Measurements from ENCODE around the gene INPP5D. TPM values are rescaled to one million over a fixed set of nuclear protein-coding genes. Genes with fewer than 3 reads are reported as not detected.

INPP5D gene
- polyA plus RNA-seq, 1 of the 3 experiments (the other 2 are of a cell fraction): 1.3 TPM

- ChIA-PET CTCF (interaction anchor here (0.6 kb wide), 1 partner anchor 20 kb away, joined by 3 read pairs; no protein-coding TSS in a partner anchor), POLR2A (no interaction called here)
- peaks cover 0 to 4% of the 10 kb centered on the region in 2 experiments; a peak in 2 of 4 replicates for H3K4me1 ChIP-seq (ENCODE audit: control insufficient read depth in 1 of 2, insufficient read depth in 2 of 2, low read depth in 1 of 2, low read length in 1 of 2)
- no peaks in the 10 kb centered on the region for H3K9me2 ChIP-seq
- H3K36me3 ChIP-seq (replicated peaks in 1 of 2; ENCODE audit: control insufficient read depth in 1 of 2, insufficient read depth in 2 of 2, low read length in 1 of 2): no peaks in the 10 kb centered on the region
- no peak overlapping the region for H3K27ac ChIP-seq (ENCODE audit: low read depth in 2 of 2, low read length in 1 of 2)
- H3K79me2 ChIP-seq (ENCODE audit: insufficient read depth): no peaks in the 10 kb centered on the region
- no peaks in the 10 kb centered on the region for H3K27me3 ChIP-seq (ENCODE audit: insufficient read depth)
- no peak overlapping the region for H2AFZ ChIP-seq (ENCODE audit: low read depth)
- TF ChIP-seq USF1 (IDR thresholded peaks at IDR 0.05; ENCODE audit: borderline replicate concordance, low read depth): no peak
- no peak for TF ChIP-seq EP300 (IDR thresholded peaks at IDR 0.05; ENCODE audit: borderline replicate concordance in 1 of 2, low read depth in 1 of 2, low read length in 1 of 2)
- TF ChIP-seq IRF3 (IDR thresholded peaks at IDR 0.05; ENCODE audit: low read depth, low read length): no peak
- no peaks in the 10 kb centered on the region for H4K20me1 ChIP-seq (ENCODE audit: insufficient read depth)
- H3K4me3 ChIP-seq (ENCODE audit: low read depth in 2 of 2, low read length in 1 of 2): no peak overlapping the region
- H3F3A ChIP-seq (replicated peaks; ENCODE audit: insufficient read depth): no peaks in the 10 kb centered on the region
- H3K4me2 ChIP-seq: no peak overlapping the region
- no peak overlapping the region for H3K9ac ChIP-seq
- no peaks in the 10 kb centered on the region for H3K9me3 ChIP-seq
- 59% methylated on average over 11 of the region's 19 CpGs for WGBS (ENCODE audit: low lambda C conversion rate)
- DNase-seq: peak; percentile 36
Observed at GRCh38 chr2:233165895-233166661, 105.9 kb downstream of the INPP5D start.

- DNase-seq: no peak
- Histone ChIP-seq H3K27me3 (ENCODE audit: insufficient read depth) (no peaks in the 10 kb centered on the region), H3K9ac (no peak overlapping the region), H3F3A (replicated peaks; ENCODE audit: insufficient read depth) (no peaks in the 10 kb centered on the region), H3K4me2 (no peak overlapping the region), H3K36me3 (replicated peaks in 1 of 2; ENCODE audit: control insufficient read depth in 1 of 2, insufficient read depth in 2 of 2, low read length in 1 of 2) (no peaks in the 10 kb centered on the region), H3K4me3 (ENCODE audit: low read depth in 2 of 2, low read length in 1 of 2) (no peak overlapping the region), H3K4me1 (ENCODE audit: control insufficient read depth in 1 of 2, insufficient read depth in 2 of 2, low read depth in 1 of 2, low read length in 1 of 2) (peaks cover 0 to 4% of the 10 kb centered on the region in 2 experiments; a peak in 2 of 4 replicates), H3K9me2 (no peaks in the 10 kb centered on the region), H3K9me3 (no peaks in the 10 kb centered on the region), H2AFZ (ENCODE audit: low read depth) (no peak overlapping the region), H3K79me2 (ENCODE audit: insufficient read depth) (no peaks in the 10 kb centered on the region), H4K20me1 (ENCODE audit: insufficient read depth) (no peaks in the 10 kb centered on the region), H3K27ac (ENCODE audit: low read depth in 2 of 2, low read length in 1 of 2) (no peak overlapping the region)
- CTCF ChIA-PET: no interaction called here
- WGBS (ENCODE audit: low lambda C conversion rate): 69% methylated on average over 4 of the region's 4 CpGs
- POLR2A ChIA-PET: no interaction called here
- no peak for TF ChIP-seq USF2 (IDR thresholded peaks at IDR 0.05; ENCODE audit: borderline replicate concordance, low read depth, low read length)
- no peak for TF ChIP-seq RCOR1 (IDR thresholded peaks at IDR 0.05; ENCODE audit: low read length)
- no peak for TF ChIP-seq TEAD4 (IDR thresholded peaks at IDR 0.05; ENCODE audit: borderline replicate concordance, insufficient read depth)
- no peak for TF ChIP-seq TAF1 (IDR thresholded peaks at IDR 0.05; ENCODE audit: borderline replicate concordance, low read depth, low read length)
- no peak for TF ChIP-seq MXI1 (IDR thresholded peaks at IDR 0.05; ENCODE audit: low read depth, low read length)
- no peak for TF ChIP-seq USF1 (IDR thresholded peaks at IDR 0.05; ENCODE audit: borderline replicate concordance, low read depth)
- TF ChIP-seq POLR2AphosphoS5 (IDR thresholded peaks at IDR 0.05; ENCODE audit: low read depth, low read length): no peak
- no peak for TF ChIP-seq JUND (IDR thresholded peaks at IDR 0.05)
- TF ChIP-seq GABPA (IDR thresholded peaks at IDR 0.05; ENCODE audit: low read depth): no peak
- TF ChIP-seq RFX5 (IDR thresholded peaks at IDR 0.05; ENCODE audit: low read length): no peak
- TF ChIP-seq NRF1 (IDR thresholded peaks at IDR 0.05; ENCODE audit: low read depth, low read length): no peak
- TF ChIP-seq SIN3A (IDR thresholded peaks at IDR 0.05; ENCODE audit: borderline replicate concordance, low read depth, low read length): no peak
Observed at GRCh38 chr2:233168445-233168844, 108.3 kb downstream of the INPP5D start.
